ENCODE data around the gene CDK12.

The CDK12 gene

DNA sequence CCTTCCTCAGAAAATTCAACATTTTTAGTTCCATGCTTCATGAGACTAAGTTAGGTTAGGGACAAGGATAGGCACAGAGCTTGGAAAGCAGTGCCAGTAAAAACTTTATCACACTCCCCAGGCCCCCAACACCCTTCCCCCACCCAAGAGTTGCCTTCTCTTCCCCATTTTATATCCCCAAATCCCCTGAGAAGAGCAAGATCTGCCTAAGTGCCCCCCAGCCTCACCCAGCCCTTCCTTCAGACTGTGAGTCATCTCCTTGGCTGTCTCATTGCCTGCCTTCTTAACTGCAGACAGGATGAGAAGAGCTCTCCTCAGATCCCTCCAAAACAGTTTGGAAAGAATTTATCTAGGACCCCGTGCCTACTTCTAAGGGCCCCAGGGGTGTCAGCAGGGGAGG lies 90.6 kb downstream of the CDK12 start:
- FAIRE-seq: no peak

GRCh38 chr17:39553341-39553945 lies 92.2 kb downstream of the CDK12 start:
- FAIRE-seq: no peak

DNA sequence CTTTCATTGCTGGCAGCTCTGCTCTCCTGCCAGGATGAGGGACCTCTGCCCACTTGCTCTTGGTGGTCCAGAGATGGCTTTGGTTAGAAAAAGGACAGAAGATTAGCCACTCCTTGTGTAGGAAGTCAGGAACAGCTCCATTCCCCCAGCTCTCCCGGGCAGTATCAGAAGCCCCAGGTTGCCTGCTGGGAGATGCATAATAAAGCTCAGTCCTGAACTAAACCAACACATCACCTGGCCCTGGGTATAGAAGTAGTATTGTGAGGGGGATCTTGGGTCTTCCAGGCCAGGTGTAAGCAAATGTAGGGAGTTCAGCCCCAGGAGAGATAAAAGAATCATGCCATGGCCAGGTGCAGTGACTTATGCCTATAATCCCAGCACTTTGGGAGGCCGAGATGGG lies 94.1 kb downstream of the CDK12 start:
- no peak for FAIRE-seq

DNA sequence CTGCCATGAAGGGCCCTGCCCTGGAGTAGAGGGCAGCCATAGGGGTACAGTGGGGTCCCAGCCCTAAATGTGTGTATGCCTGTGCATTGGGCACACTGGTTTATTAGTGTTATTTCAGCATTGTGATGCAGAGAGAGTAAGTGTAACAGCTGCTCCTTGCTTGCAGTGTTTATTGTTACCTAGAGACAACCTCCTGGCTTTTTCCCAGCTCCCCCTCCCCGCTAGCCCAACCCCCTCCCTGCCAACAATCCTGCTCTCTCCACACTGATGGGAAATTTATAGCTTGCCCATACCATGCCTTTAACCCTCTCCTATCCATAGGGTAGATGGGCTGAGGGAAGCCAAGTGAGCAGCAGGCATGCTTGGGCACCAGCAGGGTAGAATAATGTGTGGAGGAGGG lies 95.1 kb downstream of the CDK12 start:
- no peak for FAIRE-seq

DNA sequence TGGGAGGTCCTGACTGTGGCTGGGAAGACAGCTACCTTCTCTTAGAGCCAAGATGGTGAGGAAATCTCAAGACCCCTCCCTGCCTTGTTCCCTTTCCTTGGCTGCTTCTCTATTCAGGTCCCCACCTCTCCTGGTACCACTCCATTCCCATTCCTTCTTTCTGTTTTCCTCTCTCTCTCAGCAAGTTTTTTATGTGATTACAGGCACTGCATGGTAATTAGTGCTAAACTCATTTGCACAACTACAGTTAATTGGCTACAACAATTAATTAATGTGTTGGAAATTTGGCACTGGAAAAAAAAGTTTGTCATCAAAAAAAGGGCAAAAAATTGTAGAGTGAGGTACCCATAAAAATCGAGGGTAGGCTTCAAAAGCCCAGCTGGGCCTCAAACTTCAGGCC lies 101.1 kb downstream of the CDK12 start:
- FAIRE-seq: no peak

GRCh38 chr17:39562976-39563375 lies 101.7 kb downstream of the CDK12 start:
- FAIRE-seq: no peak

DNA sequence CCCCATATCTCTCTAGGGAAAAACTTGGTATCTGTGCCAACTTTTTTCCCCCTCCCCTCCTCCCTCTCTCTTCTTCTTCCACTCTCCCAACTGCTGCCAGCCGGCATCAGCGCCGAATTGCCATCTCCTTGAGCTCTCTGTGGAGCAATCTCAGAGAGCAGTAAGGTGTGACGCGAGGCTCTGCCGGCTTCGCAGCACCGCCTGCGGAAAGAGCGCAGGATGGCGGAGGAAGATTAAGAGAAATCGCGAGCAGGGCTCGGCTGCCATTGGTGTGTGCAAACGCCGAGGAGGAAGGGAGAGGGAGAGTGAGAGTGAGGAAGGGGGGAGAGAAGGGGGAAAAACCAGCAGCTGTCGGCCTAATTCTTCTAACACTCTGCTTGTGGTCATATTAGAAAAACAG lies 102.2 kb downstream of the CDK12 start:
- no peak for FAIRE-seq

GRCh38 chr17:39564211-39564848 lies 103.0 kb downstream of the CDK12 start:
- FAIRE-seq: no peak

DNA sequence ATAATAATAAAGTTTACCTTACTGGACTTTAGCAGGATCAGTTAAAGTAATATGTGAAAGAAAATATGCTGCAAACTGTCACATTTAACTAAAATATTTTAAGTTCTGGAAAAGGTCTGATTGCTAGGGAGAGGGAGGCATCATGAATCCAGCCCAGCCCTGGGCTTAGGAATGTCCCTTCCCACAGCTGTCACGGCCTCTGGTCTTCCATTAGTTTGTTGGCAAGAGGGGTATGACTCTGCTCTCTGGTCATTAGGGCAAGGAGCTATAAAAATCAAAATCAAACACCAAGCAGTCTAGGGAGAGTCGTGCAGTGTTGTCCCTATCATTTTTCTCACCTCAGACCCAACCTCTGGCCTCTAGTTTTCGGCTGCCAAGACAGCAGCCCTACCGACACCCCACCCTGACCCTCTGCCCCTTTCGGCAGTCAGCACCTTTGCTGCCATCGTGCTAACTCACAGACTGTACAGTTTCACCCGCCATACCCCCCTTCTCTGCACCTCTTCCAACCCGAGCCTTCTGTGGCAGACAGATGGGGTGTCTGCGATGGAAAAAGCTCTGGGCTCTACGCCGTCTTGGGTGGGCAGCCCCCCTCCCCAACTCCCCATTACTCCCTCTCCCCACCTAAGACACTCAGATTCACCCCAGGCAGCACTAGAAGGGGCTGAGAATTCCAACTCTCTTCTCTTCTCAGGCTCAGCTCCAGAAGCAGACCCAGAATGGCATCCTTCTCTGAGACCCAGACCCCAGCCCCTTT lies 105.0 kb downstream of the CDK12 start:
- FAIRE-seq: no peak

- no peak for FAIRE-seq
Observed at GRCh38 chr17:39568702-39569101, 107.4 kb downstream of the CDK12 start.

DNA sequence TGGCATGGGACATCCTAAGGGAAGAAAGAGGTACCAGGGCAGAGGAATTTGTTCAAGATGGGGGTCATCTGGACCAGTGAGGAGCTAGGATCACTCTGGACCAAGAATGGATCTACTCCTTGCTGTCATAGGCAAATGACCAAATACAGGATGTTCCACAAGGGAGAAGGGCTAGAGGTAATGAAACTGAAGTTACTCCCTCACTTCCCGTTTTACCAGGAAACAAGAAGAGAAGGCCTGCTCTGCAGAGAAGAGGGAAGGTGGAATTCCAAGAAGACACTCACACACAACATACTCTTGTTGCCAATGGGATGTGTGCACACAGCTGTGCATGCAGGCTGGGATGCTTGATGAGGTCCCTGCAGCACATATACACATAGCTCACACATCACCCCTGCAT lies 107.8 kb downstream of the CDK12 start:
- FAIRE-seq: no peak

- FAIRE-seq: no peak
Observed at GRCh38 chr17:39572121-39572520, 110.8 kb downstream of the CDK12 start.

- no peak for FAIRE-seq
Observed at GRCh38 chr17:39573447-39574298, 112.4 kb downstream of the CDK12 start.

GRCh38 chr17:39576187-39576586 lies 114.9 kb downstream of the CDK12 start:
- no peak for FAIRE-seq

GRCh38 chr17:39578272-39578671 lies 117.0 kb downstream of the CDK12 start:
- no peak for FAIRE-seq

GRCh38 chr17:39579318-39580081 lies 118.2 kb downstream of the CDK12 start:
- FAIRE-seq: no peak

DNA sequence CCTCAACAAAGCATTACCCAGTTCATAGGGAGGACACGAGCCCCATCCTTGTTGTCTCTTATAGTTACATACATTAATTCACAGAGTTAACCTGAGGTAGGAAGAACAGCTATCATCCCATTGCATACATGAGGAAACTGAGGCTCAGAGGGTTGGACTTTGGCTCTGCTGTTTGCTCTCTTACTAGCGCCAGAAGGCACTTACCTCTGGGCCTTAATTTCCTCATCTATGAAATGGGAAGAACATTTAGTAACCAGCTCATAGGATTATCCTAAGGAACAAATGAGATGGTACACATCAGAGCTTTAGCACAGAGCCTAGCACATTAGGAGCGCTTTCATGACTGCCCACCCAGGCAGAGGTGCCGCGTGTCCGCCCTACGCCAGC lies 118.8 kb downstream of the CDK12 start:
- no peak for FAIRE-seq

DNA sequence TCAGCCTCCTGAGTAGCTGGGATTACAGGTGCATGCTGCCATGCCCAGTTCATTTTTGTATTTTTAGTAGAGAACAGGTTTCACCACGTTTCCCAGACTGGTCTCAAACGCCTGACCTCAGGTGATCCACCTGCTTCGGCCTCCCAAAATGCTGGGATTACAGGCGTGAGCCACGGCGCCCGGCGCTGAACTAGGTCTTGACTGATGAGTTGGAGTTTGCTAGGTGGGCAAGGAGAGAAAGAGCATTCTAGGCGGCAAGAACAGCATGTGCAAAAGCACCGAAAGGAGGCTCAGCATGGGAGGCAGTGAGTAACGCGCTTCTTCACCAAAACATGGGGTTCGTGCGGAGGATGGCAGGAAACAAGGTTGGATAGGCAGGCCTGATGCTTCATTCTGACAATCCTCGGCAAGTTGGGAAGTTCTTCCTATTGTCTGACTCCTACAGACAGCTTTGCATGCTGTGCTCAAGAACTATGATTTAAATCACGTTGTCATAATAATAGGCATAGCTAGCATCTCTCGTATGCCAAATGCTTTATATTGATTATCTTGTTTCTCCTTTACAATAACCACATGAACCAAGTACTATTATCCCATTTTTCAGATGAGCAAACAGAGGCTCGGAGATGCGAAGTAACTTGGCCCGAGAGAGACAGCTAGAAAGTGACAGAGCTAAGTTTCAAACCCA lies 119.9 kb downstream of the CDK12 start:
- FAIRE-seq: no peak

- no peak for FAIRE-seq
Observed at GRCh38 chr17:39581759-39582085, 120.4 kb downstream of the CDK12 start.

GRCh38 chr17:39582658-39583057 lies 121.4 kb downstream of the CDK12 start:
- FAIRE-seq: no peak

Measured in G401.6 (cell line).